Neural cell (in vitro differentiated cells): Measurements from ENCODE around the gene SLC10A7. TPM values are rescaled to one million over a fixed set of nuclear protein-coding genes. Genes with fewer than 3 reads are reported as not detected.

Source experiments
- H2AFZ ChIP-seq: fragments of 200-600, 300-800 bp; sonication (generic), shearing (Covaris generic); 2 replicates; pipeline ENCODE4 v1.6.0; 2014; ENCODE audit warnings: low read depth, mild to moderate bottlenecking, antibody characterized with exemption, low read length, moderate library complexity
- H3F3A ChIP-seq: fragments of 200-600 bp; shearing (Covaris generic); 2 replicates; pipeline ENCODE4 v1.6.1; 2016; ENCODE audit warnings: mild to moderate bottlenecking, moderate library complexity, mixed read lengths, antibody characterized with exemption, low read length; ENCODE audit not compliant: insufficient read depth, poor library complexity, severe bottlenecking
- H3K27ac ChIP-seq: fragments of 200-600, 300-800 bp; sonication (generic), shearing (Covaris generic); 2 replicates; pipeline ENCODE4 v1.5.1; 2014; ENCODE audit warnings: mild to moderate bottlenecking, low read length, moderate library complexity
- H3K27me3 ChIP-seq: fragments of 300-800, 200-600 bp; sonication (generic), shearing (Covaris generic); 2 replicates; pipeline ENCODE4 v1.6.0; 2014; ENCODE audit warnings: mild to moderate bottlenecking, low read depth, low read length, moderate library complexity; ENCODE audit not compliant: insufficient read depth
- H3K36me3 ChIP-seq: fragments of 300-800, 200-600 bp; sonication (generic), shearing (Covaris generic); 2 replicates; pipeline ENCODE4 v1.5.1; 2014; ENCODE audit warnings: mild to moderate bottlenecking, antibody characterized with exemption, low read length, moderate library complexity; ENCODE audit not compliant: insufficient read depth
- H3K4me2 ChIP-seq: fragments of 300-800, 200-600 bp; sonication (generic), shearing (Covaris generic); 2 replicates; pipeline ENCODE4 v1.6.0; 2014; ENCODE audit warnings: mild to moderate bottlenecking, low read length
- H3K4me3 ChIP-seq: fragments of 300-800, 200-600 bp; sonication (generic), shearing (Covaris generic); 2 replicates; pipeline ENCODE4 v1.5.1; 2014; ENCODE audit warnings: mild to moderate bottlenecking, low read length, moderate library complexity
- H3K79me2 ChIP-seq: fragments of 200-600 bp; shearing (Covaris generic); replicated peaks from 2 replicates; pipeline ENCODE4 v1.6.0; 2014; ENCODE audit warnings: mild to moderate bottlenecking, low read length, moderate library complexity; ENCODE audit not compliant: insufficient read depth
- H3K9ac ChIP-seq: fragments of 300-800, 200-600 bp; sonication (generic), shearing (Covaris generic); 2 replicates; pipeline ENCODE4 v1.6.1; 2016; ENCODE audit warnings: mild to moderate bottlenecking, low read length, mixed read lengths
- H3K9me2 ChIP-seq: fragments of 200-600 bp; shearing (Covaris generic); 2 replicates; pipeline ENCODE4 v1.6.1; 2016; ENCODE audit warnings: mild to moderate bottlenecking, low read length, mixed read lengths; ENCODE audit not compliant: insufficient read depth
- H3K9me3 ChIP-seq: fragments of 200-600, 300-800 bp; sonication (generic), shearing (Covaris generic); 2 replicates; pipeline ENCODE4 v1.6.1; 2016; ENCODE audit warnings: mild to moderate bottlenecking, mixed run types, low read length, moderate library complexity, mixed read lengths
- H4K20me1 ChIP-seq: fragments of 200-600 bp; shearing (Covaris generic); 2 replicates; pipeline ENCODE4 v1.6.1; 2016; ENCODE audit warnings: mild to moderate bottlenecking, mixed run types; ENCODE audit not compliant: insufficient read depth
- CTCF ChIP-seq: fragments of 450-650 bp; IDR thresholded peaks from 2 replicates; pipeline ENCODE4 v1.5.1; 2014; ENCODE audit warnings: antibody characterized with exemption, mild to moderate bottlenecking, moderate library complexity; ENCODE audit not compliant: poor library complexity, severe bottlenecking
- EP300 ChIP-seq: fragments of 450-650 bp; conservative IDR thresholded peaks from 2 replicates; pipeline ENCODE4 v1.6.1; 2014; ENCODE audit warnings: antibody characterized with exemption, mild to moderate bottlenecking, moderate library complexity; ENCODE audit not compliant: poor library complexity, severe bottlenecking
- EZH2 ChIP-seq: fragments of 200-600, 300-800 bp; shearing (Covaris generic), sonication (generic); IDR thresholded peaks from 2 replicates; pipeline ENCODE4 v1.6.1; 2014; ENCODE audit warnings: antibody characterized with exemption, low read length, borderline replicate concordance, mild to moderate bottlenecking; ENCODE audit not compliant: insufficient read depth, poor library complexity, severe bottlenecking
- MXI1 ChIP-seq: fragments of 450-650 bp; conservative IDR thresholded peaks from 2 replicates; pipeline ENCODE4 v1.6.1; 2014; ENCODE audit warnings: antibody characterized with exemption, mild to moderate bottlenecking; ENCODE audit not compliant: poor library complexity, severe bottlenecking
- POLR2AphosphoS5 ChIP-seq: IDR thresholded peaks from 2 replicates; pipeline ENCODE4 v1.6.1; 2012
- RAD21 ChIP-seq: fragments of 450-650 bp; conservative IDR thresholded peaks from 2 replicates; pipeline ENCODE4 v1.6.1; 2014; ENCODE audit warnings: antibody characterized with exemption, mild to moderate bottlenecking, moderate library complexity
- REST ChIP-seq: IDR thresholded peaks from 2 replicates; pipeline ENCODE4 v1.6.1; 2012; ENCODE audit warnings: borderline replicate concordance
- SMC3 ChIP-seq: fragments of 450-650 bp; conservative IDR thresholded peaks from 2 replicates; pipeline ENCODE4 v1.6.1; 2014; ENCODE audit warnings: antibody characterized with exemption, mild to moderate bottlenecking, moderate library complexity; ENCODE audit not compliant: poor library complexity
- TAF1 ChIP-seq: IDR thresholded peaks from 2 replicates; pipeline ENCODE4 v1.6.1; 2012; ENCODE audit warnings: low read depth
- polyA plus RNA-seq: library from polyadenylated mRNA; depleted of rRNA; stranded (reverse); fragments of >200 nt; gene quantifications from 2 replicates; pipeline ENCODE4 v1.2.3, GENCODE V29; 2014

SLC10A7 gene
- polyA plus RNA-seq, 1 donor from 2014 or later = 5.5 TPM

GRCh38 chr4:146261041-146261440 is 260.7 kb downstream of the SLC10A7 start:
- no peak overlapping the region for H3K4me3 ChIP-seq
- H3F3A ChIP-seq = no peaks in the 10 kb centered on the region
- no peaks in the 10 kb centered on the region for H3K36me3 ChIP-seq
- no peak overlapping the region for H3K27ac ChIP-seq
- H3K9me2 ChIP-seq = no peaks in the 10 kb centered on the region
- H3K27me3 ChIP-seq = no peaks in the 10 kb centered on the region
- no peak overlapping the region for H2AFZ ChIP-seq
- TF ChIP-seq TAF1 (no peak), SMC3 (no peak), EZH2 (no peak), POLR2AphosphoS5 (no peak), EP300 (no peak), REST (no peak), CTCF (no peak), MXI1 (no peak), RAD21 (no peak)
- no peaks in the 10 kb centered on the region for H4K20me1 ChIP-seq
- H3K9ac ChIP-seq = no peak overlapping the region
- no peak overlapping the region for H3K4me2 ChIP-seq
- no peaks in the 10 kb centered on the region for H3K9me3 ChIP-seq
- no peaks in the 10 kb centered on the region for H3K79me2 ChIP-seq

GRCh38 chr4:146260521-146260920 is 261.2 kb downstream of the SLC10A7 start:
- TF ChIP-seq CTCF (no peak), MXI1 (no peak)
- H3K4me3 ChIP-seq = no peak overlapping the region
- H3K79me2 ChIP-seq = no peaks in the 10 kb centered on the region
- H3K9me2 ChIP-seq = no peaks in the 10 kb centered on the region
- H2AFZ ChIP-seq = no peak overlapping the region
- no peak overlapping the region for H3K9ac ChIP-seq
- H3K36me3 ChIP-seq = no peaks in the 10 kb centered on the region
- H3K27me3 ChIP-seq = no peaks in the 10 kb centered on the region
- no peaks in the 10 kb centered on the region for H4K20me1 ChIP-seq
- no peak overlapping the region for H3K27ac ChIP-seq
- H3F3A ChIP-seq = no peaks in the 10 kb centered on the region
- H3K9me3 ChIP-seq = no peaks in the 10 kb centered on the region
- no peak overlapping the region for H3K4me2 ChIP-seq
